HEK293T (cell line): ENCODE measurements around the gene PET100.

Experiments used
- CTCF ChIA-PET: fragments of 350-600 bp; formaldehyde crosslinking; extraction: SDS; loops from one replicate; lab custom pipeline; 2021; ENCODE audit warnings: antibody characterized with exemption, inconsistent platforms; lab: Yijun Ruan, JAX
- POLR2A ChIA-PET: fragments of 350-600 bp; formaldehyde crosslinking; extraction: SDS; loops from one replicate; lab custom pipeline; 2020; ENCODE audit warnings: antibody characterized with exemption, inconsistent platforms; lab: Yijun Ruan, JAX
- DNase-seq: peaks from one replicate; pipeline ENCODE4 v3.0.0; 2012; ENCODE audit warnings: mixed read lengths; ENCODE audit errors: extremely low spot score
- ARNT ChIP-seq: fragments of 450-650 bp; IDR thresholded peaks from 2 replicates; pipeline ENCODE4 v1.6.1; 2017; ENCODE audit warnings: mild to moderate bottlenecking
- BHLHE40 ChIP-seq: fragments of 450-650 bp; IDR thresholded peaks from 2 replicates; pipeline ENCODE4 v1.6.1; 2016; ENCODE audit warnings: mild to moderate bottlenecking, moderate library complexity, borderline replicate concordance
- CTBP1 ChIP-seq: fragments of 450-650 bp; IDR thresholded peaks from 2 replicates; pipeline ENCODE4 v1.6.1; 2016; ENCODE audit warnings: borderline replicate concordance
- ELF4 ChIP-seq: fragments of 450-650 bp; IDR thresholded peaks from 2 replicates; pipeline ENCODE4 v1.6.1; 2017; ENCODE audit warnings: antibody characterized with exemption
- FOXA1 ChIP-seq: fragments of 450-650 bp; IDR thresholded peaks from 2 replicates; pipeline ENCODE4 v1.6.1; 2016; ENCODE audit warnings: mild to moderate bottlenecking
- FOXK2 ChIP-seq: fragments of 450-650 bp; IDR thresholded peaks from 2 replicates; pipeline ENCODE4 v1.6.1; 2016; ENCODE audit warnings: mild to moderate bottlenecking
- FOXM1 ChIP-seq: fragments of 450-650 bp; IDR thresholded peaks from 2 replicates; pipeline ENCODE4 v1.6.1; 2017; ENCODE audit warnings: mild to moderate bottlenecking, borderline replicate concordance
- HDGF ChIP-seq: fragments of 450-650 bp; IDR thresholded peaks from 2 replicates; pipeline ENCODE4 v1.6.1; 2017; ENCODE audit warnings: antibody characterized with exemption, borderline replicate concordance
- L3MBTL2 ChIP-seq: fragments of 450-650 bp; conservative IDR thresholded peaks from 2 replicates; pipeline ENCODE4 v1.6.1; 2016; ENCODE audit warnings: mild to moderate bottlenecking
- LEF1 ChIP-seq: fragments of 450-650 bp; IDR thresholded peaks from 2 replicates; pipeline ENCODE4 v1.6.1; 2017; ENCODE audit warnings: mild to moderate bottlenecking, borderline replicate concordance
- NFRKB ChIP-seq: fragments of 450-650 bp; IDR thresholded peaks from 2 replicates; pipeline ENCODE4 v1.6.1; 2016; ENCODE audit warnings: mild to moderate bottlenecking, moderate library complexity
- PKNOX1 ChIP-seq: fragments of 450-650 bp; IDR thresholded peaks from 2 replicates; pipeline ENCODE4 v1.6.1; 2016
- SP1 ChIP-seq: fragments of 450-650 bp; IDR thresholded peaks from 2 replicates; pipeline ENCODE4 v1.6.1; 2017
- SUZ12 ChIP-seq: fragments of 450-650 bp; IDR thresholded peaks from 2 replicates; pipeline ENCODE4 v1.6.1; 2016; ENCODE audit warnings: mild to moderate bottlenecking
- TARDBP ChIP-seq: fragments of 450-650 bp; IDR thresholded peaks from 2 replicates; pipeline ENCODE4 v1.6.1; 2016
- ZNF384 ChIP-seq: fragments of 450-650 bp; IDR thresholded peaks from 2 replicates; pipeline ENCODE4 v1.6.1; 2016

Gene PET100

GRCh38 chr19:7661744-7662538 is 32.3 kb downstream of the PET100 start:
- TF ChIP-seq ZNF384 (no peak), HDGF (no peak), NFRKB (no peak), L3MBTL2 (no peak), ARNT (no peak)
- ChIA-PET CTCF (interaction anchor here (1.0 kb wide), 1 partner anchor 10 kb away, joined by 4 read pairs; no protein-coding TSS in a partner anchor), POLR2A (interaction anchor here (2.2 kb wide), 1 partner anchor 19 kb away, joined by 7 read pairs; the partner anchor contains the start of gene TRAPPC5)
- no peak for DNase-seq

- ChIA-PET CTCF (no interaction called here), POLR2A (interaction anchor here (2.2 kb wide), 1 partner anchor 18 kb away, joined by 7 read pairs; the partner anchor contains the start of gene TRAPPC5)
- TF ChIP-seq FOXA1: no peak
- TF ChIP-seq LEF1: no peak
- TF ChIP-seq BHLHE40: no peak
- TF ChIP-seq PKNOX1: no peak
- DNase-seq: no peak
Observed at GRCh38 chr19:7662657-7663056, 33.1 kb downstream of the PET100 start.

- CTCF ChIA-PET: no interaction called here
- POLR2A ChIA-PET: no interaction called here
- TF ChIP-seq SP1: no peak
- TF ChIP-seq L3MBTL2: no peak
- no peak for TF ChIP-seq ELF4
- TF ChIP-seq SUZ12: no peak
- DNase-seq: no peak
Observed at GRCh38 chr19:7663706-7664105, 34.1 kb downstream of the PET100 start.

GRCh38 chr19:7665076-7665475 is 35.5 kb downstream of the PET100 start:
- DNase-seq: no peak
- ChIA-PET CTCF (no interaction called here), POLR2A (interaction anchor here (1.2 kb wide), 1 partner anchor 16 kb away, joined by 3 read pairs; the partner anchor contains the start of gene TRAPPC5)
- TF ChIP-seq SP1 (no peak), ELF4 (no peak), SUZ12 (no peak), HDGF (no peak), BHLHE40 (no peak), NFRKB (no peak), FOXM1 (no peak), ARNT (no peak), CTBP1 (no peak), TARDBP (no peak), PKNOX1 (no peak), FOXK2 (no peak), ZNF384 (no peak), FOXA1 (no peak), LEF1 (no peak), L3MBTL2 (no peak)

GRCh38 chr19:7668842-7669241 is 39.2 kb downstream of the PET100 start, which contains the start of gene RETN:
Gene RETN (plus strand): TSS chr19:7669049. CDS start chr19:7669327, 278 bp downstream.
- TF ChIP-seq FOXA1 (no peak), SP1 (no peak), SUZ12 (no peak), TARDBP (no peak), L3MBTL2 (no peak), ARNT (no peak), FOXM1 (no peak), BHLHE40 (no peak), ELF4 (no peak), CTBP1 (no peak)
- POLR2A ChIA-PET: interaction anchor here (1.0 kb wide), 1 partner anchor 8 kb away, joined by 3 read pairs; no protein-coding TSS in a partner anchor
- DNase-seq: no peak
- CTCF ChIA-PET: interaction anchor here (1.2 to 1.6 kb wide), 2 partner anchors 12 to 16 kb away, joined by 3 to 9 read pairs; partner anchors contain the start of gene TRAPPC5

GRCh38 chr19:7669641-7670040 is 40.0 kb downstream of the PET100 start:
- no peak for DNase-seq
- CTCF ChIA-PET: interaction anchor here (0.6 to 1.6 kb wide), 2 partner anchors 11 to 156 kb away, joined by 4 to 9 read pairs; partner anchors contain the start of gene TRAPPC5
- POLR2A ChIA-PET: interaction anchor here (1.0 to 1.2 kb wide), 2 partner anchors 9 to 11 kb away, joined by 3 to 4 read pairs; partner anchors contain the start of gene TRAPPC5
- TF ChIP-seq HDGF (no peak), ARNT (no peak), SUZ12 (no peak), FOXK2 (no peak), FOXA1 (no peak), TARDBP (no peak), ELF4 (no peak), CTBP1 (no peak), NFRKB (no peak), ZNF384 (no peak), BHLHE40 (no peak)
